NB4 (cell line): Measurements from ENCODE around the gene ANKRD39.

Experiments used
- MYC ChIP-seq: IDR thresholded peaks from 2 replicates; pipeline ENCODE4 v1.6.1; 2011; ENCODE audit warnings: low read depth, low read length
- POLR2A ChIP-seq: IDR thresholded peaks from 2 replicates; pipeline ENCODE4 v1.6.1; 2011; ENCODE audit warnings: mild to moderate bottlenecking; ENCODE audit not compliant: insufficient read length; ENCODE audit errors: extremely low read depth
- TF ChIP-seq, protein P1 (sequence below): IDR thresholded peaks from one replicate; pipeline ENCODE4 v1.5.1; 2012; ENCODE audit warnings: low read depth, low read length

DNA sequence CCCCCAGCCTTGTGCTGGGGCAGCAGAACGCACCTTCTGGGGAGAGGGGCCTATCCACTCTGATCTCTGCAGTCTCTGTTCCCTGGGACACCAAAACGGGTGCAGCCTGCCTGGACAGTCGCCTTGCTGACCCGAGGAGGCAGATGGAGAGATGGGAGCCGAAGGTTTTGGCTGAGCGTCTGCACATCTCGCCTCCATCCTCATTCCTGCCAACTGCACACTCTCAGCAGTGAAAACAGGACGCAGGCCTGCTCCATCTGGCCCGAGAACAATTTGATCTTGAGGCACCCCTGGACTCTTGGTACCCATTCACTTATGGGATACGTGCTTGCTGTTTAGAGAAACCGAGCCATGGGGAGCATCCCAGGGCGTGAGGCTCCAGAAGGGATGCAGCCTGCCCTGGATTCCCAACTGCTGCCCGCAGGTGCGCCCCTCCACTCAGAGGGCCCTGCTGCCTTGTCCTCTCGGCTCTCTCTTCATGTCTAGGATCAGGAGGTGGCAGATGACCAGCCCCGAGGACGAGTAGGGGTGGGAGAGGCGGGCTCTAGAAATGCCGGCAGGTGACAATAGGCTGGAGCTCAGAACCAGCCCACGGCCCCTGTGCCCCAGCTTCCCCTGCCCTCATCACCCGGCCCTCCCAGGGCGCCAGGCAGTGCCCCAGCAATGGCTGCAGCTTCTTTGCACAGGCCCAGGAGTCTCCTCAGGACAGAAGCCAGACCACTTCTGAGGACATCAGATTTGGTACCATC, 21.2 kb upstream of the ANKRD39 start:
- no peak for TF ChIP-seq POLR2A
- TF ChIP-seq, protein P1, sequence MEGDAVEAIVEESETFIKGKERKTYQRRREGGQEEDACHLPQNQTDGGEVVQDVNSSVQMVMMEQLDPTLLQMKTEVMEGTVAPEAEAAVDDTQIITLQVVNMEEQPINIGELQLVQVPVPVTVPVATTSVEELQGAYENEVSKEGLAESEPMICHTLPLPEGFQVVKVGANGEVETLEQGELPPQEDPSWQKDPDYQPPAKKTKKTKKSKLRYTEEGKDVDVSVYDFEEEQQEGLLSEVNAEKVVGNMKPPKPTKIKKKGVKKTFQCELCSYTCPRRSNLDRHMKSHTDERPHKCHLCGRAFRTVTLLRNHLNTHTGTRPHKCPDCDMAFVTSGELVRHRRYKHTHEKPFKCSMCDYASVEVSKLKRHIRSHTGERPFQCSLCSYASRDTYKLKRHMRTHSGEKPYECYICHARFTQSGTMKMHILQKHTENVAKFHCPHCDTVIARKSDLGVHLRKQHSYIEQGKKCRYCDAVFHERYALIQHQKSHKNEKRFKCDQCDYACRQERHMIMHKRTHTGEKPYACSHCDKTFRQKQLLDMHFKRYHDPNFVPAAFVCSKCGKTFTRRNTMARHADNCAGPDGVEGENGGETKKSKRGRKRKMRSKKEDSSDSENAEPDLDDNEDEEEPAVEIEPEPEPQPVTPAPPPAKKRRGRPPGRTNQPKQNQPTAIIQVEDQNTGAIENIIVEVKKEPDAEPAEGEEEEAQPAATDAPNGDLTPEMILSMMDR = no peak
- no peak for TF ChIP-seq MYC
